HG02759 (cell line): ENCODE measurements around the gene KCNJ1.

Experiments
- ATAC-seq: cut with Tn5 transposase; IDR thresholded peaks from one replicate; pipeline ENCODE4 v1.9.1; 2021; ENCODE audit warnings: mild to moderate bottlenecking, moderate library complexity; ENCODE audit not compliant: unreplicated experiment

Gene KCNJ1

GRCh38 chr11:128867277-128867676, at the start of gene KCNJ1:
Gene KCNJ1 (minus strand): TSS chr11:128867296. CDS start chr11:128840243, 27,053 bp downstream.
- ATAC-seq, result no peak

- no peak for ATAC-seq
These were observed 49.6 kb upstream of the KCNJ1 start for GRCh38 chr11:128916681-128917080.

- no peak for ATAC-seq
These were observed 49.0 kb upstream of the KCNJ1 start for GRCh38 chr11:128916037-128916572.

DNA sequence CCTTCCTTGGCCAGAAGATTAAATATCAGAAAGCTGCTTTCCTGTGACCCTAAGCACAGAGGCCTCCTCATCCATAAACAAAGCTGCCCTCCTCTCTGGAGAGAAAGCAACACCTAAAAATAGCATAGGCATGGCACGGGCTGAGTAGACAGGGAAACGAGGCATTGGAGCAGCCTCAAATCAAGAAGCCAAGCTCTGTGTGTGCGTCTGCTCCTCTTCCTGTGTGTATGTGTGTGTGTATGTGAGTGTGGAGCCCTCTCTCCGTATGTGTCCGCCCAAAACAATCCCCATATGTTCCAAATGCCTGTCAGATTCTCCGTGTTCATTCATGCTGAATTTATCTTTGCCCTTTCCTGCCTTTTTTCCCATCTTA, 48.0 kb upstream of the KCNJ1 start:
- no peak for ATAC-seq

DNA sequence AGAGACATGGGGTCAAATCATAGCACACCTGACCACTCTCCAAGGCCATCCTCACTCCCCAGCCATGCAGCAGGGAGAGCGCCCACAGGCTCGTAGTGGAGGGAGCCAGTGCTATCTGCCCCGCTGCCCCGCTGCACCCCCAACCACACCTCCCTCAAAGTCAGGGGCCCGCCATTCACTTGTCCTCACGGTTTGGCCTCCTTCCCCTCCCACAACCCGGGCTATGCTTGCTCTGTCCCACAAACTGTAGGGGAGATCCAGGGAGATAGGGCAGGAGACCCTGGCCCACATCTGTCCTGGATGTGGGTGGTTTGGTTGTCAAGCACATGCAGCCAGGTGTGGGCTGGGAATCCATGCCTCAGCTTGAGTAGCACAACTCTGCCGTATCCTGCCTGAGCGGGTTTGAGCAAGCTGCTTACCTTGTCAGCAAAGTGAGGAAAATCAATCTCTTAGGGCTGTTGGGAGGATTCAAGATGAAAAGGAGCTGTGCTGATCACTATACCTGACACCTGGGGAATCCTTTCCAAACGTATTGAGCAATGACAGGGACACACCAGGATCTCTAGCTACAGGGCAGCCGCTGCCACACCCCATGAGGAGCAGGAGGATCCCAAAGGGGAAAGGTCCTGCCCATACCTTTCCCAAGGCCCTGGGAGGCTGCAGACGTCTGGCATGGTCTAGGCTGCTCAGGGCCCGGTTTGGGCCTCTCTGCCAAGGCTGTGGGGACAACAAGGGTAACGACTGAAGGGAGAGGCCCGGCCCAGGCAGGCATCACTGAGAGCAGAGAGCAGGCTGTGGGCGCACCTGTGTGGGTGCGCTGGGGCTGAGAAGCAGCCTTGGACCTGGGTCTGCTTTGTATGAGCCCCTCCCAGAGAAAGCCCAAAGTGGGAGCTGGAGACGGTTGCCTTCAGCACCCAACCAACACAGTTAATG, 47.4 kb upstream of the KCNJ1 start:
- ATAC-seq, result no peak

GRCh38 chr11:128913806-128914205, 46.7 kb upstream of the KCNJ1 start:
- ATAC-seq, result no peak

DNA sequence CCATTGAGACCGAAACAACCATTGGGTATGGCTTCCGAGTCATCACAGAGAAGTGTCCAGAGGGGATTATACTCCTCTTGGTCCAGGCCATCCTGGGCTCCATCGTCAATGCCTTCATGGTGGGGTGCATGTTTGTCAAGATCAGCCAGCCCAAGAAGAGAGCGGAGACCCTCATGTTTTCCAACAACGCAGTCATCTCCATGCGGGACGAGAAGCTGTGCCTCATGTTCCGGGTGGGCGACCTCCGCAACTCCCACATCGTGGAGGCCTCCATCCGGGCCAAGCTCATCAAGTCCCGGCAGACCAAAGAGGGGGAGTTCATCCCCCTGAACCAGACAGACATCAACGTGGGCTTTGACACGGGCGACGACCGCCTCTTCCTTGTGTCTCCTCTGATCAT, 44.6 kb upstream of the KCNJ1 start:
- no peak for ATAC-seq

DNA sequence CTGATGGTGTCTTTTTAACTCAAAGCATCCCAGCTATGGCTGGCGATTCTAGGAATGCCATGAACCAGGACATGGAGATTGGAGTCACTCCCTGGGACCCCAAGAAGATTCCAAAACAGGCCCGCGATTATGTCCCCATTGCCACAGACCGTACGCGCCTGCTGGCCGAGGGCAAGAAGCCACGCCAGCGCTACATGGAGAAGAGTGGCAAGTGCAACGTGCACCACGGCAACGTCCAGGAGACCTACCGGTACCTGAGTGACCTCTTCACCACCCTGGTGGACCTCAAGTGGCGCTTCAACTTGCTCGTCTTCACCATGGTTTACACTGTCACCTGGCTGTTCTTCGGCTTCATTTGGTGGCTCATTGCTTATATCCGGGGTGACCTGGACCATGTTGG, 44.1 kb upstream of the KCNJ1 start:
- ATAC-seq, result no peak

DNA sequence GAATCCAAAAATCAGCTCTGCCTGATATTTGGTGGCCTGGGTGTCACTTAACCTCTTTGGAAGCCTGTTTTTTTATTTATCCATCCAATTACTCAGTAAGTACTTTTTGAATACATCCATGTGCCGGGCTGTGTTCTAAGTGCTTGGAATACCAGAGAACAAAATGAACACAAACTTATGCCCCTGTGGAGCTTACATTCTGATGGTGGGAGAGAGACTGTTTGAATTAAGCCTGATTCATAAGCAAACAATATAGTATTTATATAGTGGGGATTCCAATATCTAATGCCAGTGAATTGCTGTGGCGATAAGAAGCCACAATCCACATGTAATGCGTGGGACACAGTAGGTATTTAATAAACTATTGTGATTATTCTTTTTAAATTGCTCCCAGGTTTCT, 43.5 kb upstream of the KCNJ1 start:
- no peak for ATAC-seq

GRCh38 chr11:128909438-128910125, 42.5 kb upstream of the KCNJ1 start:
- ATAC-seq, result no peak

GRCh38 chr11:128908391-128909246, 41.5 kb upstream of the KCNJ1 start:
- ATAC-seq, result no peak

DNA sequence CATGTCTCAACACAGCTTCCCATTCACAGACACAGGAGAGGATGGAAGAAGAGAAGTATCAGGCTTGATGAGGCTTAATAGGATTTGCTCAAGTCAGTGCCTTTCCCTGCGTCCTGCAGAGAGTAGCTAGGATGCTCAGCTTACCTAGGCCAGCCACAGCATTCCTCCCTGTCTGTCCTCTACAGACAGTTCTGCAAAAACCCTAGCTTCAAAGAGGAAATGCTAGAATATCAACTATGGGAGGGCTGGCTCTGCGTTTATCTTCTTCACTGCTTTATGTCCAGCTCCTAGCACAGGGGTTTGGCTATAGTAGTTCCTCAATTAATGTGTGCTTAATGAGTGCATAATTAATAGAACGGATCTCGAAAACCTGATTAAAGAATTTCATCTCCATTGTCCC, 40.5 kb upstream of the KCNJ1 start:
- no peak for ATAC-seq

DNA sequence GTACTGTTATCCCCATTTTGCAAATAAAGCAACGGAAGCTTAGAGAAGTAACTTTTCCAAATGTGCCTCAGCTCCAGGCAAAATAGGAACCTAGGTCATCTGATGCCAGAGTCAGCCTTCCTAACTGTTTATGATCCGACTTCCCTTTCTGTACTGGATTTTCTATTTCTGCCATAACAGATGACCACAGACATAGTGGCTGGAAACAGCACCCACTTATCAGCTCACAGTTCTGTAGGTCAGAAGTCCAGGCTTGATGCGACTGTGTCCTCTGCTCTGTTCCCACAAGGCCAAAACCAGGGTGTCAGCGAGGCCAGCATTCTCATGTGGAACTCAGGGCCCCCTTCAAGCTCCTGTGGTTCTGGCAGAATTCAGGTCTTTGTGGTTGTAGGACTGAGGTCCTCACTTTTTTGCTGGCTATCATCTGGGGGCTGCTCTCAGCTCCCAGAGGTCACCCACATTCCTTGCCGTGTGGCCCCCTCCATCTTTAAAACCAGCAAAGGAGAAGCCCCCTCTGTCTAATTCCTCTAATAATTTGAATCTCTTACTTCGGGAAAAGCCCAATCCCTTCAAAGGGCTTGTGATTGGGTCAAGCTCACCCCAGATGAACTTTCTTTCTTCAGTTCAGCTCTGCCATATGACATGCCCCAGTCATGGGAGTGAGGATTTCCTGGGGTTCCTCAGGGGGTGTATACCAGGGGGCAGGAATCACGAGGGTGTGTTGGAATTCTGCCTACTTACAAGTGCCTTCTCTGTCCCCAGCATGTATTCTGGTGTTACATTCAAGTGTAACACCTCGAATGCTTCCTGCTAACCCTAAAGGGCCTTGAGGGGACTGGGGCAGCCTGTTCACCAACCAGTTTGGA, 39.3 kb upstream of the KCNJ1 start:
- no peak for ATAC-seq

- ATAC-seq, result peak; percentile 55
These were observed 38.5 kb upstream of the KCNJ1 start for GRCh38 chr11:128905345-128906184.

GRCh38 chr11:128904656-128905344, 37.7 kb upstream of the KCNJ1 start:
- ATAC-seq, result peak; percentile 53

GRCh38 chr11:128904303-128904655, 37.2 kb upstream of the KCNJ1 start:
- no peak for ATAC-seq

GRCh38 chr11:128903248-128904061, 36.4 kb upstream of the KCNJ1 start:
- ATAC-seq, result no peak
